Mesenchymal stem cell (in vitro differentiated cells and primary cell): ENCODE measurements around the gene RNASE12.
"Not testable (repeated sequence)": the region's sequence is repeated elsewhere in the genome, so short reads cannot be mapped to it uniquely, and the experiment has no call there.

Experiments
- DNase-seq: peaks from one replicate; pipeline ENCODE4 v3.0.0-alpha.2; 2013
- H2AFZ ChIP-seq: one replicate; pipeline ENCODE4 v1.6.1; 2013; ENCODE audit warnings: low read depth, mild to moderate bottlenecking, control low read depth, inconsistent platforms, low read length, moderate library complexity
- H2AK5ac ChIP-seq: 2 replicates; pipeline ENCODE4 v1.6.1; 2013; ENCODE audit warnings: low read length, moderate library complexity, mild to moderate bottlenecking, inconsistent platforms; ENCODE audit not compliant: severe bottlenecking
- H2BK120ac ChIP-seq: one replicate; pipeline ENCODE4 v1.6.1; 2013; ENCODE audit warnings: low read depth, mild to moderate bottlenecking, inconsistent platforms, low read length, moderate library complexity
- H2BK12ac ChIP-seq, 2 experiments: one replicate each; pipeline ENCODE4 v1.6.1; 2013; ENCODE audit warnings: inconsistent platforms in 2 of 2, low read length in 2 of 2, mild to moderate bottlenecking in 2 of 2, moderate library complexity in 2 of 2, control low read depth in 1 of 2
- H2BK15ac ChIP-seq: one replicate; pipeline ENCODE4 v1.6.1; 2013; ENCODE audit warnings: mild to moderate bottlenecking, low read depth, inconsistent platforms; ENCODE audit not compliant: poor library complexity, severe bottlenecking
- H2BK5ac ChIP-seq: 2 replicates; pipeline ENCODE4 v1.6.1; 2013; ENCODE audit warnings: low read depth, mild to moderate bottlenecking, low read length, control low read depth, inconsistent platforms; ENCODE audit not compliant: poor library complexity, severe bottlenecking
- H3K14ac ChIP-seq, 2 experiments: one replicate each; pipeline ENCODE4 v1.6.1; 2013; ENCODE audit warnings: inconsistent platforms in 2 of 2, low read length in 2 of 2, control low read depth in 1 of 2, mild to moderate bottlenecking in 1 of 2, moderate library complexity in 1 of 2
- H3K18ac ChIP-seq, 2 experiments: one replicate each; pipeline ENCODE4 v1.6.1; 2013; ENCODE audit warnings: inconsistent platforms in 2 of 2, low read length in 2 of 2, control low read depth in 1 of 2, low read depth in 1 of 2, mild to moderate bottlenecking in 1 of 2
- H3K23ac ChIP-seq, 2 experiments: one replicate each; pipeline ENCODE4 v1.6.1; 2013; ENCODE audit warnings: inconsistent platforms in 2 of 2, low read length in 2 of 2, mild to moderate bottlenecking in 2 of 2, moderate library complexity in 2 of 2, control low read depth in 1 of 2
- H3K27ac ChIP-seq: 2 replicates; pipeline ENCODE4 v1.5.1; 2013; ENCODE audit warnings: mild to moderate bottlenecking, moderate library complexity, low read length, control low read depth, inconsistent platforms; ENCODE audit not compliant: poor library complexity, severe bottlenecking
- H3K27me3 ChIP-seq, 2 experiments: 2 replicates each; pipeline versions ENCODE4 v1.6.1 to v1.7.0; 2013; ENCODE audit warnings: low read length in 2 of 2, mild to moderate bottlenecking in 2 of 2, moderate library complexity in 2 of 2, control low read depth in 1 of 2, inconsistent platforms in 1 of 2; ENCODE audit not compliant: control insufficient read depth in 1 of 2, insufficient read depth in 1 of 2
- H3K36me3 ChIP-seq, 2 experiments: 2 replicates each; pipeline versions ENCODE4 v1.6.1 to v1.7.0; 2013; ENCODE audit warnings: low read length in 2 of 2, control low read depth in 1 of 2, inconsistent platforms in 1 of 2, low read depth in 1 of 2, mild to moderate bottlenecking in 1 of 2; ENCODE audit not compliant: insufficient read depth in 2 of 2, control insufficient read depth in 1 of 2
- H3K4ac ChIP-seq, 2 experiments: one replicate each; pipeline ENCODE4 v1.6.1; 2013; ENCODE audit warnings: inconsistent platforms in 2 of 2, low read length in 2 of 2, mild to moderate bottlenecking in 2 of 2, moderate library complexity in 2 of 2, control low read depth in 1 of 2, low read depth in 1 of 2
- H3K4me1 ChIP-seq: 2 replicates; pipeline ENCODE4 v1.6.1; 2013; ENCODE audit warnings: low read depth, low read length, control low read depth; ENCODE audit not compliant: control insufficient read depth, insufficient read depth
- H3K4me2 ChIP-seq: 2 replicates; pipeline ENCODE4 v1.6.1; 2013; ENCODE audit warnings: low read length, mild to moderate bottlenecking, inconsistent platforms; ENCODE audit not compliant: poor library complexity, severe bottlenecking
- H3K4me3 ChIP-seq, 2 experiments: 2 replicates each; pipeline versions ENCODE4 v1.5.1 to v1.7.0; 2013; ENCODE audit warnings: low read length in 2 of 2, mild to moderate bottlenecking in 2 of 2, control low read depth in 1 of 2, low read depth in 1 of 2; ENCODE audit not compliant: insufficient read depth in 1 of 2
- H3K79me1 ChIP-seq: replicated peaks from 2 replicates; pipeline ENCODE4 v1.6.1; 2013; ENCODE audit warnings: mild to moderate bottlenecking, control low read depth, low read length, inconsistent platforms; ENCODE audit not compliant: poor library complexity, severe bottlenecking
- H3K9ac ChIP-seq: 2 replicates; pipeline ENCODE4 v1.7.0; 2013; ENCODE audit warnings: mild to moderate bottlenecking, low read length, moderate library complexity
- H3K9me3 ChIP-seq: 2 replicates; pipeline ENCODE4 v1.7.0; 2013; ENCODE audit warnings: mild to moderate bottlenecking, low read length; ENCODE audit not compliant: control insufficient read depth
- H4K8ac ChIP-seq: one replicate; pipeline ENCODE4 v1.6.1; 2013; ENCODE audit warnings: inconsistent platforms, mild to moderate bottlenecking, low read length, moderate library complexity
- H4K91ac ChIP-seq: one replicate; pipeline ENCODE4 v1.6.1; 2013; ENCODE audit warnings: mild to moderate bottlenecking, low read length, inconsistent platforms
- WGBS: methylation state at CpG from one replicate; pipeline ENCODE4 v1.1.7; 2013; ENCODE audit warnings: mixed read lengths; 5-methylcytosine and 5-hydroxymethylcytosine counted together

Gene RNASE12

DNA sequence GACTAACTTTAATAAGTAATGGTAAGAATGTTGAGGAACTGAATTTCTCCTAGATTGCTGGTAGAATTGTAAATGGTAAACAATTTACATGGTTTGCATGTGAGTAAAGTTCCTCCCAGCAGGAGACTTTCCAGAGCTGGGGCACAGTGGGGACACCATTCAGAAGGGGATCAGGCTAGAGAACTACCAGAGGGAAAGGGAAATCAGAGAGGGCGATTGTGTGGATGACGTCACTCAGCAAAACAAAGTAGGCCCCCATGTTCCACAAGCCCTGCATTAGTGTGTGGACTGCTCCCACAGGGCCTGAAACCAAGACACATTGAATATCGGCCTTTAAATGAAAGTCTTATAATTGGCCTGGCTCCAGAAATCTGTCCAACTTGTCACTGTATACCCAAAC, 12.9 kb downstream of the RNASE12 start:
- H2BK12ac ChIP-seq, result no peak overlapping the region
- H3K27ac ChIP-seq, result no peak overlapping the region
- H4K8ac ChIP-seq, result no peak overlapping the region
- H2BK120ac ChIP-seq, result no peak overlapping the region
- H3K4me3 ChIP-seq, result no peak overlapping the region
- H2BK15ac ChIP-seq, result no peak overlapping the region
- no peak overlapping the region for H3K4ac ChIP-seq
- H3K9ac ChIP-seq, result no peak overlapping the region
- no peaks in the 10 kb centered on the region for H3K36me3 ChIP-seq
- 71% methylated on average over 3 of the region's 3 CpGs for WGBS
- H3K27me3 ChIP-seq, result peaks cover 3 to 15% of the 10 kb centered on the region in 2 experiments
- no peak overlapping the region for H3K14ac ChIP-seq
- no peak for DNase-seq
- no peaks in the 10 kb centered on the region for H3K4me1 ChIP-seq
- no peak overlapping the region for H4K91ac ChIP-seq
- H3K18ac ChIP-seq, result no peak overlapping the region
- H3K9me3 ChIP-seq, result no peaks in the 10 kb centered on the region
- no peak overlapping the region for H2AK5ac ChIP-seq
- H2BK5ac ChIP-seq, result no peak overlapping the region
- no peak overlapping the region for H3K23ac ChIP-seq
- H2AFZ ChIP-seq, result no peak overlapping the region
- no peak overlapping the region for H3K4me2 ChIP-seq
- no peaks in the 10 kb centered on the region for H3K79me1 ChIP-seq

GRCh38 chr14:20572382-20572990, 18.7 kb downstream of the RNASE12 start:
- not testable (repeated sequence) for H2BK15ac ChIP-seq, H2AFZ ChIP-seq, H3K36me3 ChIP-seq, H2BK5ac ChIP-seq, H2BK12ac ChIP-seq, H2AK5ac ChIP-seq, H3K18ac ChIP-seq, H3K4me3 ChIP-seq, H4K91ac ChIP-seq, H4K8ac ChIP-seq, H3K79me1 ChIP-seq, H3K14ac ChIP-seq, H3K23ac ChIP-seq, H2BK120ac ChIP-seq, H3K27ac ChIP-seq, H3K4me1 ChIP-seq, H3K4ac ChIP-seq, H3K27me3 ChIP-seq, H3K9ac ChIP-seq, DNase-seq, H3K4me2 ChIP-seq
- H3K9me3 ChIP-seq, result peaks cover 20% of the 10 kb centered on the region
- 70% methylated on average over 3 of the region's 4 CpGs for WGBS

GRCh38 chr14:20570720-20571119, 20.5 kb downstream of the RNASE12 start:
- H3K9me3 ChIP-seq, result peaks cover 20% of the 10 kb centered on the region
- not testable (repeated sequence) for H3K4me1 ChIP-seq, DNase-seq, H4K8ac ChIP-seq, H3K14ac ChIP-seq, H3K4me2 ChIP-seq, H3K9ac ChIP-seq, H3K4me3 ChIP-seq, H2BK120ac ChIP-seq, H3K27me3 ChIP-seq, H3K27ac ChIP-seq, H2BK12ac ChIP-seq, H3K23ac ChIP-seq, H3K18ac ChIP-seq, H2AK5ac ChIP-seq, H2AFZ ChIP-seq, H4K91ac ChIP-seq, H3K4ac ChIP-seq, H3K79me1 ChIP-seq, H2BK15ac ChIP-seq, H3K36me3 ChIP-seq, H2BK5ac ChIP-seq
- WGBS, result 60% methylated on average over 1 of the region's 1 CpG

GRCh38 chr14:20569865-20570264, 21.3 kb downstream of the RNASE12 start:
- not testable (repeated sequence) for H2AFZ ChIP-seq, H3K79me1 ChIP-seq, H3K23ac ChIP-seq, H3K4me1 ChIP-seq, H2BK12ac ChIP-seq, H4K91ac ChIP-seq, H4K8ac ChIP-seq, H3K27ac ChIP-seq, H2BK5ac ChIP-seq, H3K14ac ChIP-seq, H2BK120ac ChIP-seq, H2AK5ac ChIP-seq, H3K9ac ChIP-seq, H3K4me3 ChIP-seq, H3K4me2 ChIP-seq, H3K4ac ChIP-seq, H2BK15ac ChIP-seq, DNase-seq, H3K36me3 ChIP-seq, H3K18ac ChIP-seq, H3K27me3 ChIP-seq
- WGBS, result 52% methylated on average over 2 of the region's 2 CpGs
- H3K9me3 ChIP-seq, result peaks cover 20% of the 10 kb centered on the region
